B cell (primary cell): ENCODE measurements around the gene EXOSC2.

Source experiments
- EZH2 ChIP-seq: IDR thresholded peaks from 2 replicates; pipeline ENCODE4 v1.6.1; 2012; ENCODE audit warnings: borderline replicate concordance, low read depth, mild to moderate bottlenecking, moderate library complexity, low read length; ENCODE audit not compliant: insufficient read depth, poor library complexity, severe bottlenecking
- TF ChIP-seq, protein P1 (sequence below): fragments of 200-600 bp; IDR thresholded peaks from one replicate; pipeline ENCODE4 v1.8.0; 2022; ENCODE audit warnings: antibody characterized with exemption, mild to moderate bottlenecking

DNA sequence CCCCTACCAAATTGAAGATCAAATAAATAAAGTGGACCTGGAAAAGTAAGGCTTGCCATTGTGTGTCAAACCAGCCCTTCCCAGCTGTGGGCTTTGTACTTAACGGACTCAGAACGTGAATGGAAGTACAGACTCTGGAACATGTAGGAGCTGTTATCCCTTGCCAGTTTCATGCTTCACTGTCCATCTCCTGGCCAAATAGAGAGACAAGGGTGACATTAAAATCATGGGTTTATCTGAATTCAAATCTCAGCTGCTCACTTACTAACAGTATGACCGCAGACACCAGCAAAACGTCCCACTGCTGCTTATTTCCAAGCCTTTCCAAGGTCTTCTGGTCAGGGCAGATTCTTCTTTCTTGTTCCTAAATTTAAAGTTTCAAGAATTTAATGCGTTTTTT, 52.2 kb downstream of the EXOSC2 start:
- TF ChIP-seq, protein P1, sequence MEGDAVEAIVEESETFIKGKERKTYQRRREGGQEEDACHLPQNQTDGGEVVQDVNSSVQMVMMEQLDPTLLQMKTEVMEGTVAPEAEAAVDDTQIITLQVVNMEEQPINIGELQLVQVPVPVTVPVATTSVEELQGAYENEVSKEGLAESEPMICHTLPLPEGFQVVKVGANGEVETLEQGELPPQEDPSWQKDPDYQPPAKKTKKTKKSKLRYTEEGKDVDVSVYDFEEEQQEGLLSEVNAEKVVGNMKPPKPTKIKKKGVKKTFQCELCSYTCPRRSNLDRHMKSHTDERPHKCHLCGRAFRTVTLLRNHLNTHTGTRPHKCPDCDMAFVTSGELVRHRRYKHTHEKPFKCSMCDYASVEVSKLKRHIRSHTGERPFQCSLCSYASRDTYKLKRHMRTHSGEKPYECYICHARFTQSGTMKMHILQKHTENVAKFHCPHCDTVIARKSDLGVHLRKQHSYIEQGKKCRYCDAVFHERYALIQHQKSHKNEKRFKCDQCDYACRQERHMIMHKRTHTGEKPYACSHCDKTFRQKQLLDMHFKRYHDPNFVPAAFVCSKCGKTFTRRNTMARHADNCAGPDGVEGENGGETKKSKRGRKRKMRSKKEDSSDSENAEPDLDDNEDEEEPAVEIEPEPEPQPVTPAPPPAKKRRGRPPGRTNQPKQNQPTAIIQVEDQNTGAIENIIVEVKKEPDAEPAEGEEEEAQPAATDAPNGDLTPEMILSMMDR = no peak
- no peak for TF ChIP-seq EZH2
